Motor neuron (in vitro differentiated cells): ENCODE measurements around the gene NCAPD2. TPM values are rescaled to one million over a fixed set of nuclear protein-coding genes. Genes with fewer than 3 reads are reported as not detected.
"Not testable (repeated sequence)": the region's sequence is repeated elsewhere in the genome, so short reads cannot be mapped to it uniquely, and the experiment has no call there.

Source experiments
- ATAC-seq, 8 experiments: fragments of 200-7000 bp; cut with Tn5 transposase; replicated peaks in 6 of 8; 2 replicates each; pipeline ENCODE4 v1.8.0; 2021; ENCODE audit warnings: mild to moderate bottlenecking in 8 of 8, moderate library complexity in 8 of 8
- H3K27ac ChIP-seq, 2 donors: fragments of 250-450 bp; sonication (Bioruptor Pico); 2 replicates each; pipeline ENCODE4 v1.9.0; 2021; ENCODE audit warnings: antibody characterized with exemption in 2 of 2, mild to moderate bottlenecking in 2 of 2, moderate library complexity in 1 of 2
- H3K4me1 ChIP-seq, 2 donors: fragments of 250-450 bp; sonication (Bioruptor Pico); replicated peaks in 1 of 2; 2 replicates each; pipeline ENCODE4 v1.6.1; 2021; ENCODE audit warnings: antibody characterized with exemption in 2 of 2, mild to moderate bottlenecking in 2 of 2, moderate library complexity in 1 of 2
- H3K4me3 ChIP-seq, 5 donors: fragments of 250-450 bp; sonication (Bioruptor Pico); 2 replicates each; pipeline ENCODE4 v1.9.0; 2021; ENCODE audit warnings: antibody characterized with exemption in 5 of 5, mild to moderate bottlenecking in 5 of 5, moderate library complexity in 4 of 5
- WGBS, 10 experiments: fragments of 450-650 bp; shearing (Covaris generic); methylation state at CpG; one replicate each; pipeline ENCODE4 v1.0.0; 2022; 5-methylcytosine and 5-hydroxymethylcytosine counted together
- in situ Hi-C, 9 experiments: fragments of 400-800 bp; cut with MboI; loops; one replicate each; pipeline ENCODE4 v1.15.0; 2021; ENCODE audit warnings: low sequenced_read_pairs in 9 of 9, low pct_unique_long_range_greater_than_20kb in 2 of 9; ENCODE audit not compliant: unreplicated experiment in 9 of 9
- total RNA-seq, 8 experiments: library from RNA; unstranded; fragments of 300-600 nt; gene quantifications; 2 replicates each; pipeline versions ENCODE4 v1.2.3 to v1.2.4, GENCODE V29; 2022

The NCAPD2 gene
- total RNA-seq, 8 experiments from 2014 or later: 11.5 to 84.2 (median 16.2) TPM

- in situ Hi-C loops: no loop called here
- no peak overlapping the region for H3K27ac ChIP-seq
- H3K4me1 ChIP-seq: peaks cover 3 to 11% of the 10 kb centered on the region in 2 donors
- H3K4me3 ChIP-seq: peak overlapping the region in 2 of 5 donors; percentile 68 to 71
- ATAC-seq: no peak
- WGBS, 10 experiments: 43 to 94% (median 88%) methylated on average over 3 to 6 of the region's 6 CpGs; no CpG with 5 or more reads in 1 of the 10 experiments
Measured at GRCh38 chr12:6469092-6469491, 24.8 kb upstream of the NCAPD2 start.

- WGBS, 10 experiments: 4 to 60% (median 25%) methylated on average over 1 to 5 of the region's 16 CpGs; no CpG with 5 or more reads in 3 of the 10 experiments
- in situ Hi-C loops: no loop called here
- peaks cover 3 to 11% of the 10 kb centered on the region in 2 donors for H3K4me1 ChIP-seq
- H3K27ac ChIP-seq: peak overlapping the region; percentile 23 to 30
- peak overlapping the region; percentile 56 to 71 (median 62) for H3K4me3 ChIP-seq
- no peak for ATAC-seq
Measured at GRCh38 chr12:6469609-6470374, 24.1 kb upstream of the NCAPD2 start.

- Histone ChIP-seq H3K4me3 (peak within 1 kb of the TSS; percentile 56 to 71 (median 62)), H3K4me1 (peaks cover 3 to 11% of the 10 kb centered on the region in 2 donors), H3K27ac (peak within 1 kb of the TSS; percentile 51 to 68)
- peak; percentile 89 to 94 (median 93) for ATAC-seq
- in situ Hi-C loops: no loop called here
- 0% methylated on average over 4 to 10 of the region's 69 CpGs; no CpG with 5 or more reads in 5 of the 10 experiments for WGBS, 10 experiments
Measured at GRCh38 chr12:6470375-6471163, 23.3 kb upstream of the NCAPD2 start, which contains the start of gene VAMP1. VAMP1 (minus strand) TSS chr12:6470677; CDS start chr12:6470531, 146 bp downstream.

- in situ Hi-C loops: no loop called here
- no peak for ATAC-seq
Measured at GRCh38 chr12:6471989-6472360, 21.9 kb upstream of the NCAPD2 start.

GRCh38 chr12:6472491-6472890, 21.4 kb upstream of the NCAPD2 start:
- in situ Hi-C loops: no loop called here
- H3K4me3 ChIP-seq: no peak overlapping the region
- no peak overlapping the region for H3K27ac ChIP-seq
- 48 to 100% (median 84%) methylated on average over 4 to 11 of the region's 11 CpGs; no CpG with 5 or more reads in 2 of the 10 experiments for WGBS, 10 experiments
- ATAC-seq: no peak
- H3K4me1 ChIP-seq: peaks cover 3 to 11% of the 10 kb centered on the region in 2 donors

More at GRCh38 chr12:6471989-6472360, 21.9 kb upstream of the NCAPD2 start:
- no peak overlapping the region for H3K27ac ChIP-seq
- H3K4me1 ChIP-seq: peaks cover 3 to 11% of the 10 kb centered on the region in 2 donors
- no peak overlapping the region for H3K4me3 ChIP-seq
- WGBS, 10 experiments: 10 to 100% (median 40%) methylated on average over 1 of the region's 1 CpG; no CpG with 5 or more reads in 3 of the 10 experiments

DNA sequence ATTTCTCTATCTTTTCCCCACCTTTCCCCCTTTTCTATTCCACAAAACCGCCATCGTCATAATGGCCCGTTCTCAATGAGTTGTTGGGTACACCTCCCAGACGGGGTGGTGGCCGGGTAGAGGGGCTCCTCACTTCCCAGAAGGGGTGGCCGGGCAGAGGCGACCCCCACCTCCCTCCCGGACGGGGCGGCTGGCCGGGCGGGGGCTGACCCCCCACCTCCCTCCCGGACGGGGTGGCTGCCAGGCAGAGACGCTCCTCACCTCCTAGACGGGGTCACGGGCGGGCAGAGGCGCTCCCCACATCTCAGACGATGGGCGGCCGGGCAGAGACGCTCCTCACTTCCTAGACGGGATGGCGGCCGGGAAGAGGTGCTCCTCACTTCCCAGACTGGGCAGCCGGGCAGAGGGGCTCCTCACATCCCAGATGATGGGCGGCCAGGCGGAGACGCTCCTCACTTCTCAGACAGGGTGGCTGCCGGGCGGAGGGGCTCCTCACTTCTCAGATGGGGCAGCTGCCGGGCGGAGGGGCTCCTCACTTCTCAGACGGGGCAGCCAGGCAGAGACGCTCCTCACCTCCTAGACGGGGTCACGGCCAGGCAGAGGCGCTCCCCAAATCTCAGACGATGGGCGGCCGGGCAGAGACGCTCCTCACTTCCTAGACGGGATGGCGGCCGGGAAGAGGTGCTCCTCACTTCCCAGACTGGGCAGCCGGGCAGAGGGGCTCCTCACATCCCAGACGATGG, 18.5 kb upstream of the NCAPD2 start:
- H3K4me3 ChIP-seq, H3K27ac ChIP-seq, in situ Hi-C loops, ATAC-seq, H3K4me1 ChIP-seq: not testable (repeated sequence)
- no CpG with 5 or more reads among the region's 48 CpGs for WGBS, 10 experiments

DNA sequence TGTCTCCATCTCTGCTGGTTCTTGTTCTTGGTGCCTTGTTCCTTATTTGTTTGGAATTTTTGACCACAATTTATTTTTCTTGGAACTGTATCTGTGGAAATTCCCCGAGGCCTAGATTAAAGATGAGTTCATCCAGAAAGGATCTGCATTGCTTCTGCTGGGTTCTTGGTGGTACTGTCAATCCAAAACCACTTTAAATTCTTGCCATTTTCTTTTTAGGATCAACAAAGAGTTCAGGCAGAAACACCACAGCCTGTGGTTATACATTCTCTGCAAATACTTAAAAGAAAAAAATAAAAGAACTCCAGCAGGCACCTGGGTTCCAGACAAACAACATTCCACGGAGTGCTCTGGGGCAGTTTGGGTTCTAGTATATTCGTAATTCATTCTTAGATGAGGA, 17.4 kb upstream of the NCAPD2 start:
- in situ Hi-C loops: no loop called here
- Histone ChIP-seq H3K4me3 (no peak overlapping the region), H3K4me1 (peaks cover under 1% of the 10 kb centered on the region in 2 donors), H3K27ac (no peak overlapping the region)
- WGBS, 10 experiments: 4 to 91% (median 61%) methylated on average over 1 to 3 of the region's 3 CpGs
- no peak for ATAC-seq

DNA sequence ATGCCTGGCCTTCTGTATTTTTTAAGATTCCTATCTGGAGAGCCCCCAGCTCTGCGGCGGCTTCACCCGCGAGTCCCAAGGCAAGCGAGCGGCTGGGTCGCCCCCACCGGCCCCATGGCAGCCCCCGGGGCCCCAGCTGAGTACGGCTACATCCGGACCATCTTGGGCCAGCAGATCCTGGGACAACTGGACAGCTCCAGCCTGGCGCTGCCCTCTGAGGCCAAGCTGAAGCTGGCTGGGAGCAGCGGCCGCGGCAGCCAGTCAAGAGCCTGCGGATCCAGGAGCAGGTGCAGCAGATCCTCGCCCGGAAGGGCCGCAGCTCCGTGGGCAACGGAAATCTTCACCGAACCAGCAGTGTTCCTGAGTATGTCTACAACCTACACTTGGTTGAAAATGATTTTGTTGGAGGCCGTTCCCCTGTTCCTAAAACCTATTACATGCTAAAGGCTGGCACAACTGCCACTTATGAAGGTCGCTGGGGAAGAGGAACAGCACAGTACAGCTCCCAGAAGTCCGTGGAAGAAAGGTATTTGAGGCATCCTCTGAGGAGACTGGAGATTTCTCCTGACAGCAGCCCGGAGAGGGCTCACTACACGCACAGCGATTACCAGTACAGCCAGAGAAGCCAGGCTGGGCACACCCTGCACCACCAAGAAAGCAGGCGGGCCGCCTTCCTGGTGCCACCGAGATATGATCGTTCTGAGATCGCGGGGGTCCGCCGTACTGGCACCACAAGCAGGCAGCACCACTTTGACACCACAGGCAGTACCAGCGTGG, 16.1 kb upstream of the NCAPD2 start:
- in situ Hi-C loops, H3K27ac ChIP-seq, ATAC-seq, H3K4me3 ChIP-seq, H3K4me1 ChIP-seq: not testable (repeated sequence)
- WGBS, 10 experiments: 68 to 100% (median 93%) methylated on average over 2 to 6 of the region's 37 CpGs; no CpG with 5 or more reads in 4 of the 10 experiments

DNA sequence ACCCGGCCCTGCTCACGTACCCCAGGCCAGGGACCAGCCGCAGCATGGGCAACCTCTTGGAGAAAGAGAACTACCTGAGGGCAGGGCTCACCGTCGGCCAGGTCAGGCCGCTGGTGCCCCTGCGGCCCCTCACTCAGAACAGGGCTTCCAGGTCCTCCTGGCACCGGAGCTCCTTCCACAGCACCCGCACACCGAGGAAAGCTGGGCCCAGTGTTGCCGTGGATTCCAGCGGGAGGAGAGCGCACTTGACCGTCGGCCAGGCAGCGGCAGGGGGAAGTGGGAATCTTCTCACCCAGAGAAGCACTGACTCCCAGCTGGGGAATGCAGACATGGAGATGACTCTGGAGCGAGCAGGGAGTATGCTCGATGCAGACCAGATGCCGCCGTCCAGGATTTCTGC, 15.5 kb upstream of the NCAPD2 start:
- peak in 1 of 8 experiments; percentile 99 for ATAC-seq
- Histone ChIP-seq H3K4me3 (no peak overlapping the region), H3K4me1 (no peaks in the 10 kb centered on the region), H3K27ac (no peak overlapping the region)
- WGBS, 10 experiments: 26 to 100% (median 91%) methylated on average over 4 to 5 of the region's 20 CpGs; no CpG with 5 or more reads in 7 of the 10 experiments
- in situ Hi-C loops: no loop called here

DNA sequence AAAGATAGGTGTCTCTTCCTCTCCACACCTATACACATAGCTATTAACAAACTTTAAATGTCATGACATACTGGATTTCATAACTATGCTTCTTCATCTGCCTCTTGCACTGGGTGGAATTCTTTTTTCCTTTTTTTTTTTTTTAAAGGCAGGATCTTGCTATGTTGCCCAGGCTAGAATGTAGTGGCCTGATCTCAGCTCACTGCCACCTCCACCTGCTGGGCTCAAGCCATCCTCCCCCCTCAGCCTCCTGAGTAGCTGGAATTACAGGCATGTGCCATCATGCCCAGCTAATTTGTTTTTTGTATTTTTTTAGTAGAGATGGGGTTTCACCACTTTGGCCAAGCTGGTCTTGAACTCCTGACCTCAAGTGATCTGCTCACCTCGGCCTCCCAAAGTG, 5.7 kb upstream of the NCAPD2 start:
- ATAC-seq: no peak
- in situ Hi-C loops: no loop called here
- H3K4me3 ChIP-seq: no peak overlapping the region
- no peak overlapping the region for H3K27ac ChIP-seq
- WGBS, 10 experiments: 55 to 100% (median 83%) methylated on average over 1 of the region's 1 CpG; no CpG with 5 or more reads in 3 of the 10 experiments
- peaks cover 5% of the 10 kb centered on the region in 2 donors for H3K4me1 ChIP-seq

DNA sequence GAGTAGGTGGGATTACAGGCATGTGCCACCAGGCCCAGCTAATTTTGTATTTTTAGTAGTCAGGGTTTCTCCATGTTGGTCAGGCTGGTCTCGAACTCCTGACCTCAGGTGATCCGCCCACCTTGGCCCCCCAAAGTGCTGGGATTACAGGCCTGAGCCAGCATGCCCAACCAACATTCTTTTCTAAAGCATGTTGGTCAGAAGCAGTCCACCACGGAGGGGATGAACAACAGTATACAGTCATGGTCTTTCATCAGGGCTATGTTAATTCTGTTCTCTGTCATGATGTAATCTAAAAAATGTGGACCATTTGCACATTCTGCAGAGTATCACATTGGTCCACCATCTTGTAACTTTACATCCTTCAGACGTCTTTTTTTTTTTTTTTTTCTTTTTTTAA, 4.5 kb upstream of the NCAPD2 start:
- Histone ChIP-seq H3K4me3 (no peak overlapping the region), H3K4me1 (peaks cover 5 to 7% of the 10 kb centered on the region in 2 donors), H3K27ac (no peak overlapping the region)
- WGBS, 10 experiments: 33 to 86% (median 57%) methylated on average over 1 to 4 of the region's 4 CpGs; no CpG with 5 or more reads in 1 of the 10 experiments
- in situ Hi-C loops: no loop called here
- ATAC-seq: no peak

DNA sequence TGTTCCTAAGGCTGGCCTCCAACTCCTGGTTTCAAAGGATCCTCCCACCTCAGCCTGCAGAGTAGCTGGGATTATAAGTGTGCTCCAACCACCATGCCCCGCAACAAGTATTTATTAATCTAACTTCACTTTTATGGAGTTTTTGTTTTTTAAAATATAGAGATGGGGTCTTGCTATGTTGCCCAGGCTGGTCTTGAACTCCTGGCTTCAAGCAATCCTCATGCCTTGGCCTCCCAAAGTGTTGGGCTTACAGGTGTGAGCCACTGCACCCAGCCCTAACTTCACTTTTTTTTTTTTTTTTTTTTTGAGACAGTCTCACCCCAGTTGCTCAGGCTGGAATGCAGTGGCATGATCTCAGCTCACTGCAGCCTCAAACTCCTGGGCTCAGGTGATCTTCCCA, 3.2 kb upstream of the NCAPD2 start:
- H3K4me1 ChIP-seq: peaks cover 11 to 19% of the 10 kb centered on the region in 2 donors
- in situ Hi-C loops, H3K27ac ChIP-seq, H3K4me3 ChIP-seq, ATAC-seq: not testable (repeated sequence)
- WGBS, 10 experiments: 100% methylated on average over 1 of the region's 1 CpG; no CpG with 5 or more reads in 5 of the 10 experiments
